K562 (cell line): ENCODE measurements around the gene CAST. TPM values are rescaled to one million over a fixed set of nuclear protein-coding genes. Genes with fewer than 3 reads are reported as not detected.
A peak's percentile ranks its signal among the peaks of the same experiment; 100 is the strongest.

Source experiments
- CHD7 ChIP-seq: fragments of 200-600 bp; sonication (generic); IDR thresholded peaks from one replicate; pipeline ENCODE4 v1.6.1; 2012; ENCODE audit warnings: mild to moderate bottlenecking, low read depth, low read length, inconsistent platforms
- NFYB ChIP-seq: IDR thresholded peaks from 2 replicates; pipeline ENCODE4 v1.6.1; 2011; ENCODE audit warnings: mild to moderate bottlenecking, moderate library complexity; ENCODE audit not compliant: insufficient read length; ENCODE audit errors: extremely low read depth
- POLR2G ChIP-seq: fragments of 200-400 bp; formaldehyde crosslinking; IDR thresholded peaks from 2 replicates; pipeline ENCODE4 v1.6.1; 2017; ENCODE audit warnings: low read depth, mild to moderate bottlenecking, antibody characterized with exemption, low read length, moderate library complexity
- PTBP1 ChIP-seq: fragments of 200-400 bp; formaldehyde crosslinking; IDR thresholded peaks from 2 replicates; pipeline ENCODE4 v1.6.1; 2017; ENCODE audit warnings: low read depth, low read length
- SMARCA4 ChIP-seq: fragments of 450-650 bp; IDR thresholded peaks from 2 replicates; pipeline ENCODE4 v1.6.1; 2016
- UBTF ChIP-seq, 2 experiments: IDR thresholded peaks; 2 replicates each; pipeline ENCODE4 v1.6.1; 2012; ENCODE audit warnings: improper control_type of control experiment in 2 of 2, low read depth in 2 of 2, low read length in 2 of 2, borderline replicate concordance in 1 of 2
- ZEB2 ChIP-seq: fragments of 450-650 bp; IDR thresholded peaks from 2 replicates; pipeline ENCODE4 v1.6.1; 2016
- ZKSCAN3 ChIP-seq: fragments of 250-450 bp; sonication (Bioruptor Pico); IDR thresholded peaks from 2 replicates; pipeline ENCODE4 v1.4.0; 2020
- ZNF12 ChIP-seq: sonication (generic); formaldehyde crosslinking; IDR thresholded peaks from 2 replicates; pipeline ENCODE4 v1.4.0; 2020; ENCODE audit warnings: mild to moderate bottlenecking, missing genetic modification reagents
- ZNF395 ChIP-seq: fragments of 200-800 bp; sonication (Bioruptor generic); IDR thresholded peaks from 2 replicates; pipeline ENCODE4 v1.6.1; 2017; ENCODE audit warnings: missing genetic modification characterization, missing compliant biosample characterization
- ZNF766 ChIP-seq: fragments of 200-800 bp; sonication (Bioruptor generic); conservative IDR thresholded peaks from 2 replicates; pipeline ENCODE4 v1.6.1; 2016; ENCODE audit warnings: missing genetic modification characterization, missing compliant biosample characterization
- ZSCAN29 ChIP-seq: fragments of 450-650 bp; IDR thresholded peaks from 2 replicates; pipeline ENCODE4 v1.6.1; 2017
- polyA plus RNA-seq, 8 experiments: library from polyadenylated mRNA; depleted of rRNA in 4 of 8; stranded (reverse) in 5 of 8; unstranded in 3 of 8; fragments of >200 nt; fragmentation: Nextera tagmentation in 2 of 8; fragmentation: Illumina TruSeq in 1 of 8; extraction: Ambion mirVana in 2 of 8; extraction: Trizol in 1 of 8; gene quantifications; 2 replicates each; pipeline versions ENCODE4 v1.2.1 to v1.2.3, GENCODE V29; 2011 to 2014; ENCODE audit warnings: inconsistent platforms in 1 of 8, missing spikeins in 1 of 8
- total RNA-seq, 7 experiments: library from RNA; depleted of rRNA in 6 of 7; stranded (reverse); fragments of >200 nt in 6 of 7; fragmentation: Illumina TruSeq in 2 of 7; extraction: Trizol in 2 of 7; gene quantifications; 2 replicates each; pipeline versions ENCODE4 v1.2.1 to v1.2.3, GENCODE V29; 2011 to 2021; ENCODE audit warnings: low replicate concordance in 1 of 7

Gene CAST
- total and polyA plus RNA-seq, 9 of the 15 experiments (the other 6 are each of a cell fraction or from before 2014, with no cell fraction given): 55.5 to 136 (median 86.1) TPM

GRCh38 chr5:96733771-96734500 is 71.8 kb downstream of the CAST start (continued):
- TF ChIP-seq SMARCA4: 0 out of 2 replicates have a peak, but pooled peaks have one; percentile 10
- peak; percentile 80 for TF ChIP-seq ZEB2
- TF ChIP-seq UBTF (IDR thresholded peaks at IDR 0.05; ENCODE audit: borderline replicate concordance in 1 of 2, low read depth in 2 of 2, low read length in 2 of 2): no peak
- no peak for TF ChIP-seq ZKSCAN3
- TF ChIP-seq ZNF12 (CRISPR knock-in tag): no peak
- no peak for TF ChIP-seq ZSCAN29
- no peak for TF ChIP-seq ZNF395 (CRISPR knock-in tag)
- TF ChIP-seq NFYB: no peak
- TF ChIP-seq PTBP1: no peak
- TF ChIP-seq POLR2G: no peak
- TF ChIP-seq ZNF766 (CRISPR knock-in tag): no peak
- no peak for TF ChIP-seq CHD7
